Activated CD8-positive, alpha-beta memory T cell treated with anti-CD3 and anti-CD28 coated beads for 48 hours (primary cell): Measurements from ENCODE around the gene GDF15.
A peak's percentile ranks its signal among the peaks of the same experiment; 100 is the strongest.

ENCODE experiments used
- DNase-seq, 3 experiments: peaks; one replicate each; pipeline ENCODE4 v3.0.0-alpha.2; 2020; ENCODE audit warnings: low read depth in 2 of 3, low spot score in 2 of 3

The GDF15 gene

GRCh38 chr19:18418483-18419194, 32.7 kb downstream of the GDF15 start:
- DNase-seq: no peak

- peak in 1 of 3 experiments; percentile 57 for DNase-seq
Measured at GRCh38 chr19:18419195-18419698, 33.3 kb downstream of the GDF15 start, which contains the start of gene SSBP4. SSBP4 (plus strand) TSS chr19:18419398; CDS start chr19:18419649, 251 bp downstream.

- no peak for DNase-seq
Measured at GRCh38 chr19:18419699-18420460, 33.9 kb downstream of the GDF15 start.

DNA sequence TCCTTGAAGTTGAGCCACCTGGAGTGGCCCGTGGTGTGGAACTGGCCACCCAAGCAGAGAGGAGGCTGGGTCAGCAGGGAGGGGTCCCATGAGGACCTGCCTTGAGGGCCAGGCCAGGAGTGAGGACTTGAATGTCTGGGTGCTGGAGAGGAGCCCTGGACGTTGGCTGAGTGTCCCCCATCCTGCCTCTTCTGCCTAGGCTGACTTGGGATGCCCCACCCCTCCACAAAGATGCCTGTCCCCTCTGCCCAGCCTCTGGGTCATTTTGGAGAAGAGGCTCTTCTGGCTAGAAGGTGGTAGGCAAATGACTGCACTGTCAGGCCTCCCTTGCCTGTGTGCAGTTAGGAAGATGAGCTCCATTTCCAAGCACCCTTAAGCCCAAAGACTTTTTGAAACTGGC, 35.0 kb downstream of the GDF15 start:
- no peak for DNase-seq

DNA sequence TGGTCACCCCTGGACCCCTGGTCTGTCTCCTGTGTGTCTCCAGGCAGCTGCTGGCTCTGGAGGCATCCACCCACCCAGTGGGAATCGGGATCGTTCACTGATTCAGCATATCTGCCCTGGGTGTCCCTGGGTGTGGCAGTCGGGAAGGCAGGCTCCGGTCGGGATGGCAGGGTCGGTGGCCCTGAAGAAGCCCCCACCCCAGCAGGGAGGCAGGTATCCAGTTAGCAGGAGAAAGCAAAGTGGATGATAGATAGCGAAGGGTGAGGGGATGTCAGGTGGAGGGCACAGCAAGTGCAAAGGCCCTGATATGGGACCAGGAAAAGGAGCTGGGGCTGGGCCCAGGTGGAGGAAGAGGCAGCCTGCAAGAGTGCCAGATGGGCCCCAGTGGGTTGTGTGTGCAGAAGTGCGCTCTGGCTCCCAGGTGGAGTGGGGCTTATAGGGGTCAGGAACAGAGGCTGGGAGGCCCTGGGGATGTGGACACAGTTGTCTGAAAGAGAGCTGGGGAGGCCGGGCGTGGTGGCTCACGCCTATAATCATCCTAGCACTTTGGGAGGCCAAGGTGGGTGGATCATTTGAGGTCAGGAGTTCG, 35.5 kb downstream of the GDF15 start:
- no peak for DNase-seq

DNA sequence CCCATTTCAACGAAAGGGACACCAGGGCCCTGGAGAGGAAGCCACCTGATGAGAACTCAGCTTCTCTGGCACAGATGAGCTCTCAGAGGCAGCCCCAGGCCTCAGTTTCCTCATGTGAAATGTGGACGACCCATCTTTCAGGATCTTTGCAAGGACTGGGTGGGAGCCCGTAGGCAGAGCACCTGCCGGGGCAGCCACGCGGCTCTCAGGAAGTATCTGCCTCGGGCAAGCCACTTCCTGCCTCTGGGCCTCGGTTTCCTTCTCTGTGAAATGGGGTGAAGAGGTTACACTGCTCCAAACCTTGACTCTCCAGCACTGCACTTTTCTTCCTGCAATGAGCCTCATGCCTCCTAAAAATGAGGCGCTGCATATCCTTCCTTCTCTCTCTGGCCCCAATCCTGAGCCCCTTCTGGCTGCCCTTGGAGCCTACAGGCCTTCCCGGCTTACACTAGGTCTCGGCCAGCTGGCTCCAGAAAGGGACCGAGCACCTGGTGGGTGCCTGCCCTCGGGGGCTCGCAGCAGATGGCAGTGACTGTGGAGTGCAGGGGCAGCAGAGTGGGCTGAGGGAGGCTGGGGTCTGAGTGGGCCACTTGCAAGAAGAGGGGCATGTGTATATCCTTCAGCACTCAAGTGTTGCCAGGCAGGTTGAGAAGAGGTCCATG, 36.7 kb downstream of the GDF15 start:
- no peak for DNase-seq

DNA sequence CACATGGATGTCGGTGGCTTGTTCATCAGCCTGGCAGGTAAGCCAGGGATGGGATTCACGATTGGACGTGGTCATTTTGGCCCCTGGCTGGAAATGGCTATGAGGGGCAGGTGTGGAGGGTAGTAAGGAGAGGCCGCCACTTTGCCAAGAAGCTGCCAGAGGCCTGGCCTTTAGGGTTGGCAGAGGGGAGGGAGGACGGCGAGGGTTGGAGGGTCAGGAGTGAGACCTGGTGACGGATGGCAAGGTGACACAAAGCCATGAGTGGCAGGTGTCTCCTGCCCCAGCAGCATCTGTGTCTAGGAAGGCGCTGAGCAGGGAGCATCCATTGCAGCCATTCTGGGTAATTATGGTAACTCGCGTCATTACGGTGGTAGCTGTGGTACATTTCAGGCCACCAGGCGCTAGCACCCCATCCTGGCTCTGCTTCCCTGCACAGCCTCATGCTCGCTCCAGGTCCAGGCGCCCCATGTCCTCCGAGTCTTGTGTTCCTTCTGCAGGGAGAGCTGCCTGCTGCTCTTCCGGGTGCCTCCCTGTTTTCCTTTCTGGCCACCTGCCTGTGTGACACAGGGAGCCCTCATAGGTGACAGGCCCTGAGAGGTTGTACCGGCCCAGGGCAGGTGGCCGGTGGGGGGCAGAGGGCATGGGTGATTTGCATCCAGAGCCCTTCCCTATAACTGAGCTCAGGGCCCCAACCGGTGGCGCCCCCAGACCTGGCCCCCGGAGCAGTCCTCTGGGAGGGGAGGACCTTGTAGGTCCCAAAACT, 37.5 kb downstream of the GDF15 start:
- no peak for DNase-seq

DNA sequence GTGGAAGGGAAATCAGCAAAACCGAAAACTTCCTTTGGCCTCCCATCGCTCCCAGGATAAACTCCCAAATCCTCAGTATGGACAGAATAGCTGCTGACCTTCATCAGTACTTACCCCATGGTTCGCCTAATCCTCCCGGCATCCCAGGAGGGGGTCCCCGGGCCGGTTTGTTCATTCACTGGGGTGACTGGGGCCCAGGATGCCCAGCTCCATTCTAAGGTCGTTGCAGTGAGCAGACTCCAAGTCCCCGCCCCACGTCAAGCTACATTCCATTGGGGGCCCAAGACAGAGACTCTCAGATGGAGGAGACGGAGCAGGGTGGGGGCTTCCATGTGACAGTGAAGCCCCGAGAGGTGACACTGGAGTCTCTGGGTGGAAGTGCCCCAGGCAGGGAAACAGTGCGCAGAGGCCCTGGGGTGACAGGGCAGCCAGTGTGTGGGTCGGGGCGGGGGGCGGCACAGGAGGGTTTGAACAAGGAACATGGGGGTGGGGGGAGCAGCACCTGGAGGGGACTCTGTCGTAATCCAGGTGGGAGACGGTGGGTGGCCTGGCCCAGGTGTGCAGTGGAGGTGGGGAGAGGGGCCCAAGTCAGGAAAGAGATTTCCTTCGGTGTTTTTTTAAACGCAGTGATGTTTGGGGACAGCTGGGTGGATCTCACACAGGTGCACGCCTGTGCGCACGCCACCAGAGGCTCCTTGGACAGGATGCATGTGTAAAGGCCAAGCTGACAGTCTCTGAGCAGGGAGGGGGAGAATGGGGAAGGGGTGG, 38.3 kb downstream of the GDF15 start:
- no peak for DNase-seq

GRCh38 chr19:18424890-18425514, 39.0 kb downstream of the GDF15 start:
- no peak for DNase-seq

DNA sequence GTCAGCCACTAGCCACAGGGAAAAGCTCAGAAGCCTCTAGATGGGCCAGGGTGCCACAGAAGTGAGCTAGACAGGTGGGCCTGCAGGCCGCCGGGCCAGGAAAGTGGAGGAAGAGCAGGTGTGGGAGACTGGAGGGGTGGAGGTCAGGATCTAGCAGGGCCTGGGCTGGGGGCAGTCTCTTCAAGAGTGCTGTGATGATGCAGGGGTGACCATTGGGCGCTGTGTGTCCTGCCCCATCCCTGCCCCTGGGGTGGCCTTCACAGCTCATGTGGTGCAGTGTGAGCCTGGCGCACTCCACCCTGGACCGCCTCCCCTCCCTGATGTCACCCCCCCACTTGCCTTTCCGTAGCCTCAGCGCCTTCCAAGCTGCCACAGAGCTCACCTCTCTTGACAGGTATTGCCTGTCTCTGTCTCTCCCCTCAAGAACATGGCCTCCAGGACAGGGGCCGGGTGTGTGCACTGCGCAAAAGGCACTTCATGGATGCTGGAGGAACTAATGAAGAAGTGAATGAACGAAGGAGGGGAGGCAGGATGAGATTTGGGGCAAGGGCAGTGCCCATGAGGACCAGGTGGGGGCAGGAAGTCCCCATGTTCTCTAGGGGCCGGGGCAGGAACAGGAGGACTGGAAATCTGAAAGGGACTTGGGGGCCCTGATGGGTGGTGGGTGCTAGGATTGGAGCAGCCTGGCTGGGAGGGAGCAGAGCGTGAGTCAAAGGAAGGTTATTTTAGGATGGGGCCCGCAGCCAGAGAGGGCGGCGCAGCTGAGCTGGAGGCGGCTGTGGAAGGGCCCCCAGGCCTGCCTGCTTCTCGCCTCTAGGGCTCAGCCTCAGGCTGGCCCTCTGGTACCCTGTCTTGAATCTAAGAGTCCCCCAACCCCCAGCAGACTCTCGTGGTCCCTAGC, 39.8 kb downstream of the GDF15 start:
- no peak for DNase-seq

- no peak for DNase-seq
Measured at GRCh38 chr19:18426416-18426767, 40.4 kb downstream of the GDF15 start.

DNA sequence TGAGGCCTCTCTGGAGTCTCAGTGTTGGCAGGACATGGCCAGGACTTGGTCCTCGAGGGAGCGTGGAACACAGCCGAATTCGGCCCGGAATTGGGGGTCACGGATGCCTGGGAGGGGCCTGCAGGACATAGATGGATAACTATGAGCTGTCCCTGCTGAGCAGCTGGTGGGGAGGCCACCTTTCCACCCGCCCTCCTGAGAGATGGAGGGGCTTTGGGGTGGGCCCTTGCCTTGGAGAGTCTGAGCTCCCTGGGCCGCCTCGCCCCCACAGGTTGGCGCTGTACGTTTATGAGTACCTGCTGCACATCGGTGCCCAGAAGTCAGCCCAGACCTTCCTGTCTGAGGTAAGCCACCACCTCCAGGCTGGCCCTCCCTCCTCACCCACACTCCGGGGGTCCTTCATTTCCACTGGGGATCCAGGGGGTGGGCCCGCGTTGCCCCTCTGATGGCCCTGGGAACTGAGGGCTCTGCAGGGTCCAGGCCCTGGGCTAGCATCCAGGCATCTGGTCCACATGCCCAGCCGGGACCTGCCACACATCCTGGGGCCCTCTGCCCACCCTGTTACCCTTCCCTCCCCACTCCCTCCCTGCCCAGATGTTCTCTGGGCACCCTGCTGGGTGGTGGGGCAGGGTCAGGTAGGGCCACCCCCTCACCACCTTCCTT, 41.3 kb downstream of the GDF15 start:
- no peak for DNase-seq

GRCh38 chr19:18427743-18428113, 41.8 kb downstream of the GDF15 start:
- no peak for DNase-seq

- DNase-seq: no peak
Measured at GRCh38 chr19:18428173-18428786, 42.3 kb downstream of the GDF15 start.

DNA sequence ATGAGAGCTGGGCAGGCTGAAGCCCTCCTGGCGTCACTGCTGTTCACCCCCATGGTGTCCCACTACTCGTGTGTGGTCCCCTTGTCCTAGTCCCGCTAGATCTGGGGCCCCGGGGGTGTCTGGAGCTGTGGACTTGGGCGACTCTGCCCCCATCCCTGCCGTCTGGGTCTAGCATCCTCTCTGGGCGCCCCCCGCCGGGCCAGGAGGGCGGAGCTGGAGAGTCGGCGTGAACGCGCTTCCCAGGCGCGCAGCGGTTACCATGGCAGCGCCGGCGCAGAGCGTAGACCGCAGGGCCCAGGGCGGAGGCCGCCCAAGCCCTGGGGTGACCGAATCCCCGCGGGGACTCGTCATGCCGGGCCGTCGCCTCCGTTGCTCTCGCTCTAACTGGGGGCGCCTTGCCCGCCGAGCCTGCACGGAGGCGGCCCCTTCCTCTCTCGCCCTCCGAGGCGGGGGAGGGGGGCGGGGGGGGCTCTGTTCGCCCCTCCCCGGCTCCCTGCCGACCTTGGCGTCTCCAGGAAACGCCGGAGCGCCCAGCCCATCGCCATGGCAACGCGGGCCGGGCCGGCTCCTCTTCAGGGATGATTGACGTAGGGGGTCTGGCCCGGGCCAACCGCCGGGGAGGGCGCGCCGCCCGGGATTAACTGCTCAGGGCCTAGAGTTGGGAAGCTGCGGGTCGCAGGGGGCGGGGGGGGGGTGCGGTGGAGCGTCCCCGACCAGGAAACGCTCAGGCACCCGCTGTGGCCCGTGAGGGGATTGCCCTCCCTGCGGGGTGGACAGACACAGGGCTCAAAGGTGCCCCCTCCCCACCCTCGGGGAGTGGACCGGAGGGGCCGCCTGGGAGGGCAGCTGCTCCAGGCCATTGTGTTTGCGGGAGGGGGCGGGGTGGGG, 43.1 kb downstream of the GDF15 start:
- peak in 2 of 3 experiments; percentile 45 to 64 for DNase-seq

GRCh38 chr19:18429717-18430416, 43.9 kb downstream of the GDF15 start:
- no peak for DNase-seq
